HG03354 (cell line): ENCODE results near the gene C1orf21.

Experiments
- ATAC-seq: cut with Tn5 transposase; IDR thresholded peaks from one replicate; pipeline ENCODE4 v1.9.1; 2021; ENCODE audit warnings: mild to moderate bottlenecking; ENCODE audit not compliant: unreplicated experiment, poor library complexity, severe bottlenecking

The C1orf21 gene

DNA sequence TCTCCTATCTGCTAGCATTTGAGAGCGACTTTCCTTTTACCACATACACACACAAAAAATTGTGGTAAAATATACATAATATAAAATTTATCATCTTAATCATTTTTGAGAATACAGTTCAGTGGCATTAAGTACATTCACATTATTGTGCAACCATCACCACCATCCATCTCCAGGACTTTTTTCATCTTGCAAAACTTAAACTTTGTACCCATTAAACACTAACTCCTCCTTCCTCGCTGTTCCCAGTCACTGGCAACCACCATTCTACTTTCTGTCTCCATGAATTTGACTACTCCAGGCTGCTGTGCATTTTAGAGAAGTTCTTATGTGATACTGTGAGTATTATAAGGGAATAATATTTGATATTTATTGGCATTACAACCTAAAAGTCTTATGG lies 181.3 kb downstream of the C1orf21 start:
- no peak for ATAC-seq

DNA sequence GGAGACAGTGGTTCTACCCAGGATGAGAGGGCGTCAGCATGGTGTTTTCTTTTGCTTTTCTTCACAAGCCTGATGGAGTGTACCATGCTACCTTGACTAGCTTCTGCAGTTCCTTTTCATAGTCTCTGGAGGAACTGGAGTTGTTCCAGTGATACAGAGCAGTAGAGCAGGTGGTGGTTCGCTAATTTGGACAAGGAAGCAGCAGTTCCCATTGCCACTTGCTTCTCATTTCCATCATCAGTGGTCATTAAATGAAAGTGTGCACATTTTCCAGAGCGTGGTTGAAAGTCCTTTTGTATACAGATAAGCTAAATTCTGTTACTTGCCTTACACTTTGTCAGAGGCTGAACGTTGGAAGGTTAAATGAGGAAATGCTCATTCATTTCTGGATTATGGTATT lies 182.3 kb downstream of the C1orf21 start:
- ATAC-seq = no peak

DNA sequence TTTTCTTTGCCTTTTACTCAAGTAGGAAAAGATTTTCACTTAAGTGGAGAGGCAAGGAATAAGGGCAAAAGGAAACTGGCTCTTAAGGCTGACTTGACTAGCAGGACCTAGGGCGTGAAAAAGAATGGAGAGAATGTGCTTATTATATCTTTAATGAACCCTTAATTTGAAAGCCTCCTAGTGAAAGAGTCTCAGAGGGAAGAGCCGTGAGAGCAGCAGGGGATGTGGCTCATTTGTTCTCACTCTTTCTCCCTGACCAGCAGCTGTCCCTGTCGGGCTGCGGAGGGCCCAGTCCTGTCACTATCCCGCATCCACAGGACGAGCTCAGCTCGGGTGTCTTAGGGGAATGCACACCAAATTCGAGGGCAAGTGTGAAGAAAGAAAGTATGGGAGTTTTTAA lies 187.8 kb downstream of the C1orf21 start:
- no peak for ATAC-seq

DNA sequence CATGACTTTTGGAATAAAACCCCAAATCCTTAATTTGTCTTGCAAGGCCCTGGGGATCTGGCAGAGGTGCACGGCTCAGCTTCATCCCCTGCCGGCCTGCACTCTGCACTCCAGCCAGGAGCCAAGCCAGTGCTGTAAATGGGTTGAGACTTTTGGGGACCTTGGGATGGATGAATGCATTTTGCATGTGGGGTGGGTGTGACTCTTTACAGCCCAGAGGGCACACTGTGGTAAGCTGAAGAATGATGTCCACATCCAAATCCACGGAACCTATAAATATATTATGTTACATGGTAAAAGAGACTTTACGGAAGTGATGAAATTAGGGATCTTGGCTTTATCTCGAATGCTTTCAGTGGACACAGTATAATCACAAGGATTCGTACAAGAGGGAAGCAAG lies 190.0 kb downstream of the C1orf21 start:
- no peak for ATAC-seq

DNA sequence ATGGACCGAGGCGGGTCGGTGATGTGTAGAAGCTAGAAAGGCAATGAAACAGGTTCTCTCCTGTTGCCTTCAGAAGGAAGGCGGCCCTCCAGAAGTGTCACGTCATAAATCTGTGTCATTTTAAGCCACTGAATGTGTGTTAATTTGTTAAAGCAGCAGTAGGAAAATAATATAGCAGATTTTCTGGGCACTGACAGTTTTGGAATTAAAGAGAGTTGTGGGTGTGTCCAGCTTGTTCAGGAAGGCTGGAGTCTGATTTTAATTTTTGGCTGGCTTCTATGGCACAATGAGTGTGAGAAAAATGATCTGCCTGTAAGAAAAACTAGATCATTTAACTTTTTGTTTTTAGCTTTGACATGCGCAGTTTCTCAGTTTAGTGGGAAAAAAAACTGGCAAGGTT lies 190.5 kb downstream of the C1orf21 start:
- no peak for ATAC-seq

DNA sequence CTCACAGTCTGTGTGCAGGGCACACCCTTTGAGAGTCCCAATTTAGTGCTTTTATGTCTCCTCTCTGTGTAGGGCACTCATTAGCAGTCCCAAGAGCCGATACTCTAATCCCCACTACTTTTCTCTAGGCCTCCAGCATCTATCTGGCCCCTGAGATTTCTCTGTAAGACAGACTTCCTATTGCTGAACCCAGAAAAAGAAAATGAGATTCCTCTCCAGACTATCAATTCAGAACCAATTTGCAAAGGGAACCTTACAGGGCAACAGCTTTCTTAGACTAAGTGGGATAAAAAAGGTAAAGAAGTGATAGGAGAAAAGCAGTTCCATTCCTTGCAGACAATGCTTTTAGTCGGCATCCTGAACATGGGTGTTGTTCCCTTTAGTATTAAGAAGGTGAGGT lies 195.6 kb downstream of the C1orf21 start:
- no peak for ATAC-seq

DNA sequence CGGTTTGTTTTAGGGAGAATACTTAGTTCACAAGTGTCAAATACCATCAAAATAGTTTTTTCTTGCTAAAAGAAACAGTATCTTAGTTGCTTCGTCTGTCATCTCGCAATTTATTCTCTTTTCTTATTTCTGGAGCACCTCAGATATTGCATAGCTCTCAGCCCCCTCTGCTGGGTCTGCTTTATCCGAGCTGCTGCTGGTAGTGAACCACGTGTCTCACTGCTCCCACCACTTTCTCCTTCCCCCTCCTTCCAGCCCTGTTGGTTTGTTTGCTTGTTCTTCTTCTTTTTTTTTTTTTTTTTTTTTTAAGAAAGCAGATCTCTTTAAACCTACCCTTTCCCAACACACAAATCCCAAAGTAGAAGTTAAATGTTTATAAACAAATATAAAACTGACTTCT lies 197.0 kb downstream of the C1orf21 start:
- ATAC-seq = no peak

DNA sequence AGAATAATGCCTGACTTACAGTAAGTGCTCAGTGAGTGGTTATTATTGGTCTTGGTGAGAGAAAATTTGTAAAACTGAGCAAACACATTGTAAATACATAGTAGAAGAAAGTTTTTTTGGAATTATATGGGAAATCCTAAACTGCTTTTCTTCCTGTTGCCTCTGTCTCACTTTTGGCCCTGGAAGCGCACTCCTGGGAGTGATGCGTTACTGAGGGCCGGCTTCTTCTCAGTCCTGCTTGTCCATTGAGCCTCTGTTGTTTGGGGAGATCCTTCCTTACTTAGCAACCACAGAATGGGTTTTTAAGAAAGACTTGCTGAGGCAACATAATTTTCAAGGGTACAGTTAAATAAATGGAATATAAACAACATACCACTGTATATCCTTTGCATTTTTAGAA lies 201.9 kb downstream of the C1orf21 start:
- no peak for ATAC-seq

DNA sequence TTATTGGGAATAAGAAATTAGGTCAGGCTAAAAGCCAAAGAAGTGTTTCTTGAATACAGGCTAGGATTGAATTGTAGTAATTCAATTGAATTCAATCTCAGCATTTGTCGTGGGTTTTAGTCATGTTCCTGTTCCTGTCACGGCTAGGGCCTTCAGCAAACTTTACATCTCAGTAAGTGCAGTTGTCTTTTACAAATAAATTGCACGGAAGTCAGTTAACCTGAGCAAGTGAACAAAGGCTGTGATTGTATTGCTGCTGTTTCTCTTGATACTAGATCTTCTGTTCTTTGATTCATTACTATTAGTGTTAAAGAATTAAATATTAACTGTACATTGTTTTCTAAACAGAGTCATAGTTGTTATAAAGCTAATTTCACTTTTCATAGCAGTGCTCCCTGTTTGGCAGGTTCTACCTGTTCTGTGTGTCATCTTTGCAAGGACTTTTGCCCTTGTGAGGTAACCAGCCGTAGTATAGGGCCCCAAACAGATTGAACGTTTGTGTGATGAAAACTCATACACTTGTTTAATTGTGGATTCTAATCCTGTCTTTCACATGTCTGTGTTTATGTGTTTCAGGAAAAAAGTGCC lies 203.4 kb downstream of the C1orf21 start:
- ATAC-seq = no peak

DNA sequence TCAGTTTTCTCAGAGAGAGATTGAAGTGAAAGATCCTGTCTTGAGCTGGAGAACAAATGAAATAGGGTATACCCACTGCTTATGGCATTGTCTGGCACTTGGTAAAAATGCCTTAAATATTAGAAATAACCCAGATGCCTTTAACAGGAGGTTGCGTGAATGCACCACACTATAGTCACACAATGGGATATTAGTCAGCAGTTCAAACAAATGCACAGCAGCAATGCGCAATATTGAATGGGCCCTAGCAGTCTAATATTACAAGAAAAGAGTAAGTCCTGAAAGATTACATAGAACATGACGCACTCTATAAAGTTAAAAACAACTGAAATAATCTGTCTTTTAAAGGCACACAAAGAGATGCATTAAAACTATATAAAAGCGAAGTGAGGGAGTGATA lies 206.8 kb downstream of the C1orf21 start:
- no peak for ATAC-seq

DNA sequence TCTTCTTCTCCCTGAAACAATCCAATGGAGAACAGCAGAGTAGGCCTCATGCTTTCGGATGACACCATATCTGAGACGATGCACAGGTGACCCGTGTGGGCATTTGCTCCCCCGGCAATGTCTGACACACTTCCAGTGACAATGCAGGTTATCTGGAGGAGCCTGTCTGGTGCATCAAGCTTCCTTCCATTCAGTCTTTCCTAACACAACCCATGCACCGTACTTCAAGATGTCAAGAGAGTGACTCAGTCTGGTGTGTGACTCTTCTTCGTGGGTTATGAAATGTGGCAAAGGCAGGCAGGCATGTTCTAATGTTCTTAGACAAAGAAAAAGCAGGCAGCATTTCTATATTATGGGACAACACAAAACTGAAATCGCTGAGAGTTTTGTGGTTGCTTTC lies 208.8 kb downstream of the C1orf21 start:
- ATAC-seq = no peak

DNA sequence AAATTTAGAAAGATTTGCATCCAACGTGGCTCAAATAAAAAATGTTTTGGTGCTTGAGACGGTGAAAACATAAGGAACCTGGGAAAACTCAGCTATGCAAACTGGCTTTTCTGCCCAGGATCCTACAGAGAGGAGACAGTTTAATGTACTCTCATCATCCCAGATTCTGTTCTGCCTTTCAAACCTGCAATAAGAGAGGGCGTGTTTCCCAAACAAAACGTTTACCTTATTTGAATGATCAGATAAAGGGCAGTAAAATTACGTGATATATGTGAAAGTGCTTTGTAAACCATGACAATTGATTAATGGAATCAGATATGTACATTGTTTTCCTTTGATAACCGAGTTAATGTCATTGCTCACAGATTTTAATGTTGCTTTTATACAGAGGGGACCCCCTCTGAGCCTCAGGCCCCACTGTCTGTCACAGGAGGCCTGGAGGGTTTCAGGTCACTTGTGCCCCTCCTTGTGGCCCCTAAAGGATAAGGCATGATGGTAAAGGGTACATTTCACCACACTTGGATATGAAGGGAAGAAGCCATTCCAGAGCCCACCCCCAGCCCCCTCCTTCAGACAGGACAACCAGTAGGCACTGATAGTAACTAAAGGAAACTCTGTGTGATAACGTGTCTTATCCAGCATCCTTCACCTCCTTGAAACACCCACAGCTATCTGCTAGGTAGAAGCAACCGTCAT lies 210.3 kb downstream of the C1orf21 start:
- no peak for ATAC-seq

DNA sequence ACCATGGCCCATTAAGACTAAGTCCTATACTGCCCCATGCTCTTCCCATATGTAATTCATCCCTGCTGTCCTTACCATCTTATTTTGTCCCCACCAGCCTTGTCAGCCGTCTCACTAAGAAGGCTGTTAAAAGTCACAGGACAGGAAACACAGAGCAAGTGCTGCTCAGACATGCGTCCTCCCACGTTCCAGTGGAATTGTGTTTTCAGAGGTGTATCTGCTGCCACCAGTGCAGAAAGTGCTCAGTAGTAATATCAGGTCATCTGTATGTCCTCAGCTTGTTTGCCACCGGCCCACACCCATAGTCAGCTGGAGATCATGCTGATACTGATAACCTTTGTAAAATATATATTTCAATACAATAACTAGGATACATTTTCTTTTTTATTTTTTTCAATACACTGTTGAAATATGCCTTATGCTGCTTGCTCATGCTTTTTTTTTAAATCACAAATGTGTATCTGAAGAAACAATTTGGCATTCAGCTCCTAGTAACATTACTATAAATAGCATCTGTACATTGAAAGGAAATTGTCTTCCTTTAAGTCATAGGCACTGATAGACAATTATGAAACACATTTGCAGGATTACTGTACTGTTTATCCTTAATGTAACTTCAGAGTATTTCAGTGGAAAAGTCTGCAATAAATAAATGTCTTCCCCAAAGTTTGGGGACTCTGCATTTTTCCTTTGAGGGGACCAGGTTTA lies 211.0 kb downstream of the C1orf21 start:
- no peak for ATAC-seq

DNA sequence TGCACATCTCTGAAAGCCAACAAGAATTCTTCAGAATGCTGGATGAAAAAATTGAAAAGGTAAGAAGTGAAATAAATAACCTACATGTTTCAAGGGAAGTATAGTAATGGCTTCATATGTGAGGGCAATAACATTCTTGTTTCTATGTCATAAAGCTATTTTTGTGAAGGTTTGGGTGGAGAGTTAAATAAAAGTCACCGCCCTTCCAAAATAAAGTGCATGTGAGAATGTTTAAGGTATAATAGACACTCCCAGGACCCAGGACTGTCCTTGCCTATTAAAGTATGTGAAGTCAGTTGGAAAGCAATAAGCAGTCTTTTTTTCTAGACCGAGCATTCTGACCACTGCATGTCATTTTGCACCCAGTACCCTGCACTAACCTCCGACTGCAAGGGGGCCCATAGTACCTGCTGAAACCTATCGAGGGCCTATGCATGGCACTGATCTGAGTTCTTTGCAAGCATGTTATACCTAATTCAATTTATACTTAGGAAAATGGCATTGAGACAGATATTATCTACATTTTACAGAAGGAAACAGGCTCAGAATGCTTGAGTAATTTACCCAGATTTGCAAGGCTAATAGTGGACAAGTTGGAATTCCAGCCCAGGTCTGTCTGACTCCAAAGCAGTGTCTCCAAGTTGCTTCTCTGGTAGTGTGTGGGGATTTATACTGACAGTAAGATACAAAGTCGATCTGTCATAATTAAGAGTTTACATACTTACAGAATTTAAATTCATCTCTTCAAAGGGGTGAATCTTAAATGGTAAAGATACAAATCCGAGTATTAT lies 211.8 kb downstream of the C1orf21 start:
- no peak for ATAC-seq

DNA sequence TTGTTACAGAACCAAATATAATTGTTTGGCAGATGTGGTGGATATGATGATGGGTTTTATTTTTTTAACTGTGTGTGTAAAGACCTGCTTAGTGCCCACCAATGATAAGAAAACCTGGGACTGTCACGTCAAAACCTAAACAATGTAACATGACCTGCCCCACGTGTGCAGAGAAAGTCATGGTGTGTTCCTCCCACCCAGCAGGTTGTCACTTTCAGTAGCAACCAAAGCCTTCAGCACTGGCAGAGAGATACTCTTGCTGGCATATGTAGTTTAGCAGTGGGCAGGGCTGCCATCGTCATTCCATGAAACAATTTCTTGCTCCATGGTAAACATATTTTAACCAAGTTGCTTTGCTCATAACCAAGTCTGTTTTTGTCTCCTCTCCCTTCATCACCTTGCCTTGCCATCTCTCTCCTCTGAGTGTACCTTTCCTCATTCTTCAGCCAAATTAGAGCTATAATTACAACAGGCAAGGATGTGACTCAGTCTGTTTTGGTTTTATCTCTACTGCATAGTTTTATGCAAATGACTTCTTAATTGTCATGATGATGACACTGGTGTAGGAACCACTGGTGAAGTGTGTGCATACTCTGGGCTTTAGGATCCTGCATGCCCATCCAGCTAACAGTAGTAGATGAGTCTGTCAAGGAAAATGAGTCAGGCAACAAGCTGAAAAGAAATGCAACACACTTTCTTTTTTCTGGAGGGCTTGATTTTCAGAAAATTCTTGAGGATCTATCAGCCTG lies 217.5 kb downstream of the C1orf21 start:
- no peak for ATAC-seq

DNA sequence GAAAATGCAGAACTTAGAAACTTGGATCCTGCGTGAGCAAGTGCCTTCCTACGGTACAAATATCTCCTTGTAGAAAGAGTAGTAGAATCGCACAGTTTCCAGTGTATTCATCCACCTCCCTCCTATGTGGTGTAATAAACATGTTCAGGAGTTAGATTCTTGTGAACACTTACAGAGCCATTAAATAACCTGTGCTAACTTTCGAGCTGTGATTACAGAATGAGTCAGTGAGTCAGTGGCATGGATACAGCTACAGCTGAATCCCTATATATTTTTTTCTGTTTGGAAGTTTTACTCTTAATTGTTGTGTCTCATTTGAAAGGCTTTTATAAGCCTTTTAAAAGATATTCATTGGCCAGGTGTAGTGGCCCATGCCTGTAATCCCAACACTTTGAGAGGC lies 219.1 kb downstream of the C1orf21 start:
- ATAC-seq = no peak

DNA sequence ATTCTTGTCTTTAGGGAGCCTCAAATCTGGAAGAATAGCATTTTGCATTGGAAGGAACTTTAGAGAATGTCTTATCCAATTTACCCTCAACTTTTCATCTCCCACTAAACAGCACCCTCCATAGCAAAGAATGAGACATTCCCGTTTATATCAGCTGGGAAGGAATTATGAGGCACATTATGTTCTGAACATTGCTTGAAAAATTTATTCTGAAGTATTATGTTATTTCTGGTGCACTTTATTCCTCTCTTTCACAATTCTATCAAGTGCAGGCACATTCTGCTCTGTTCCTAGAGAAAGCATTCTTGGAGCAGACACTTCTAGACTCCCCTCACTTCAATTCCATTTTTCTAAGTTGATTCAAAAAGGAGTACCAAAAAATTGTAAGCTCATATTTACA lies 220.0 kb downstream of the C1orf21 start:
- no peak for ATAC-seq

DNA sequence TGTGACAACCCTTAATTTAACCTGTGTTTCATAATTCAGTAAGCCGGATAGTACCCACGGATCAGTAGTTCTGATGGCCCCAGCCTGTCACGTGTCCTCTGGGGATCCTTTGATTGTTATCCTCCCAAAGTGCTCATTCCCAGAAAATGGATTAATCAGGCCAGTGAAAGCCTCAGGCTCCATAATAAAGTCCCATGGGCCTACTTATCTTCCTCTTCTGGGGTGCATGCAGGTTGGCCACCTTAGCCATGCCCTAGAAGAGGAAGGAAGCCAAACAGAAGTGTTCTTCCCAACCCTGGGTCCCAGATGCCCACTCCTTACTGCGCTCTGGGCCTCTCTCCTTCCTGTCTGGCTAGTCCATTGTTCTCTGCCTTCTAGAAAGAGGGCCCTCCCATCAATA lies 221.8 kb downstream of the C1orf21 start:
- ATAC-seq = no peak

DNA sequence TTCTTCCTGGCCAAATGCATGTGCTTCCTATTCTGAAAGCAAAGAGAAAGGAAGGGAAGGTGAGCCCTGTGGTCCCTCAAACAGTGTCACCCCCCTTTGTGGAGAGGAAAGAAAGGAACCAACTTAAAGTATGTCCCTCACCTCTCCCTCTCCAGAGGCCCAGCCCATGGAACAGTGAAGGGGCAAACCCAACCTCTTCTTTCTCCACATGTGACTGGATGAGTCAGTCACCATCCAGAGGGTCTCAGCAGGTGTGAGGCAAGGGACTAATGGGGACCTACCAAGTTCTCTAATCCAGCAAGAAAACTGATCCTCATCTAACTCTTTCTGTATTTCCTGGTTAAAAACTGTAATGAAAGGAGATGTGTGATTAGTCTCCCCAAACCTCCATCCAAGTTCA lies 222.2 kb downstream of the C1orf21 start:
- ATAC-seq = no peak
